Measurements from ENCODE around the gene FAAP100. TPM values are rescaled to one million over a fixed set of nuclear protein-coding genes. Genes with fewer than 3 reads are reported as not detected.

Gene FAAP100
- total and polyA plus RNA-seq, 9 donors: 0.77 to 29.1 (median 25.0) TPM

DNA sequence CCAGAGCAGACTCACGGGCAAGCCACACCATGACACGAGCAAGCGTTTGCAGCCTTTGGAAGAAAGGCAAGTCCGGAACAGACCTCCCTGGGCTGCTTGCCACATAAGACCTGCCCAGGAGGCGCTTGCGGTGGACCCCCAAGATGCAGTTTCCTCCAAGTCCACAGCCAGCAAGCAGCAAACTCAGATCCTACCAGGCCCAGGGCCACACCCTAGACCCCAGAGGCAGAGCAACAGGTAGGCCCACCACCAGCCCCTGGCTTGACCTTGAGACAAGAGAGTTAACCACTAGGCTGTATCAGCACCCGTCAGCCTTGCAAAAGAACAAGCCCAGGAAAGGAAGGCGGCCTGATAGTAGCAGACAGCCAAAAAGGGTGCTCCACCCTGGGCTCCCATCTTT lies 2.3 kb downstream of the FAAP100 start:
- Histone ChIP-seq H3K27me3 (no peaks in the 10 kb centered on the region), H3K9me3 (no peaks in the 10 kb centered on the region), H3K27ac (no peak overlapping the region), H3K4me3 (no peak overlapping the region), H3K36me3 (no peaks in the 10 kb centered on the region), H3K4me1 (ENCODE audit: insufficient read depth) (peaks cover 10% of the 10 kb centered on the region)
- 86 to 89% (median 88%) methylated on average over 8 of the region's 8 CpGs for WGBS, 3 donors
- TF ChIP-seq CTCF (IDR thresholded peaks at IDR 0.05): no peak
- DNase-seq: no peak
- intact Hi-C loops (cut with DNase I): no loop called here

GRCh38 chr17:81549031-81549557 lies 3.1 kb downstream of the FAAP100 start:
- no peaks in the 10 kb centered on the region for H3K36me3 ChIP-seq
- no peak overlapping the region for H3K4me3 ChIP-seq
- H3K4me1 ChIP-seq (ENCODE audit: insufficient read depth): peaks cover 10% of the 10 kb centered on the region
- H3K27ac ChIP-seq: no peak overlapping the region
- 76 to 85% (median 82%) methylated on average over 15 to 16 of the region's 16 CpGs for WGBS, 3 donors
- no peaks in the 10 kb centered on the region for H3K27me3 ChIP-seq
- no peaks in the 10 kb centered on the region for H3K9me3 ChIP-seq
- intact Hi-C loops (cut with DNase I): no loop called here
- no peak for DNase-seq
- TF ChIP-seq POLR2A (IDR thresholded peaks at IDR 0.05): no peak
- no peak for TF ChIP-seq EP300 (IDR thresholded peaks at IDR 0.05)
- TF ChIP-seq CTCF (IDR thresholded peaks at IDR 0.05): no peak

DNA sequence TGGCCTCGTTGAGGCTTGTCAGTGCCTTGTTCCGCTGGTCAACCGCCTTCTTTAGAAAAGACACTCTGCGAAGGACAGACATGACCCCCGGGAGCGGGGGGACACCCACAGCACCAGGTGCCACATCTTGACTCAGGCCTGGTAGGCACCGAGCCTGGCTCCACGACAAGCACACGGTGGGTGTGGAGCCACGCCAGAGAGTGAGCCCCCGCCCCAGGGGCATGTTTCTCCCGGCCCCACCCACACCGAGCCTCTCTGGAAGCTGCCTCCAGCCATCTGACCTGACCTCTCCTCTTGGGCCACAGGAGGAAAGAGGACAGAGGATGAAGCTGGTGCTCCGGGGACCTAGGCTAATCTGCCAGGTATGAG lies 4.6 kb downstream of the FAAP100 start:
- Histone ChIP-seq H3K36me3 (no peaks in the 10 kb centered on the region), H3K27me3 (no peaks in the 10 kb centered on the region), H3K9me3 (no peaks in the 10 kb centered on the region), H3K4me1 (ENCODE audit: insufficient read depth) (peaks cover 6% of the 10 kb centered on the region), H3K27ac (no peak overlapping the region), H3K4me3 (no peak overlapping the region)
- 82 to 85% (median 83%) methylated on average over 14 of the region's 14 CpGs for WGBS, 3 donors
- TF ChIP-seq EP300 (IDR thresholded peaks at IDR 0.05) (no peak), CTCF (IDR thresholded peaks at IDR 0.05) (no peak), POLR2A (IDR thresholded peaks at IDR 0.05) (no peak)
- intact Hi-C loops (cut with DNase I): no loop called here
- DNase-seq: no peak

GRCh38 chr17:81546906-81547613 lies 5.1 kb downstream of the FAAP100 start:
- no peaks in the 10 kb centered on the region for H3K36me3 ChIP-seq
- intact Hi-C loops (cut with DNase I): no loop called here
- no peaks in the 10 kb centered on the region for H3K9me3 ChIP-seq
- 81 to 84% (median 83%) methylated on average over 36 of the region's 36 CpGs for WGBS, 3 donors
- TF ChIP-seq EP300 (IDR thresholded peaks at IDR 0.05) (no peak), CTCF (IDR thresholded peaks at IDR 0.05) (no peak), POLR2A (IDR thresholded peaks at IDR 0.05) (no peak)
- H3K27me3 ChIP-seq: no peaks in the 10 kb centered on the region
- H3K27ac ChIP-seq: no peak overlapping the region
- H3K4me3 ChIP-seq: no peak overlapping the region
- H3K4me1 ChIP-seq (ENCODE audit: insufficient read depth): peaks cover 6% of the 10 kb centered on the region
- DNase-seq: no peak

All from ovary (tissue), 9 donors.